Ramos (cell line): ENCODE data around the gene BTBD8.
"Not testable (repeated sequence)": the region's sequence is repeated elsewhere in the genome, so short reads cannot be mapped to it uniquely, and the experiment has no call there.

Experiments used
- in situ Hi-C: fragments of 300-500 bp; cut with MboI; formaldehyde crosslinking; loops from one replicate; pipeline ENCODE4 v1.14.3; 2022; ENCODE audit warnings: low sequenced_read_pairs; ENCODE audit not compliant: unreplicated experiment

BTBD8 gene

GRCh38 chr1:92080128-92080985 is at the start of gene BTBD8:
Gene BTBD8 (plus strand): TSS chr1:92080345. CDS start chr1:92080572, 227 bp downstream.
- in situ Hi-C loops: no loop called here

- in situ Hi-C loops: no loop called here
Measured at GRCh38 chr1:92030656-92031107, 49.5 kb upstream of the BTBD8 start.

GRCh38 chr1:92031281-92032110 is 48.6 kb upstream of the BTBD8 start:
- in situ Hi-C loops: no loop called here

- in situ Hi-C loops: no loop called here
Measured at GRCh38 chr1:92037400-92037799, 42.7 kb upstream of the BTBD8 start.

GRCh38 chr1:92038695-92039346 is 41.3 kb upstream of the BTBD8 start:
- in situ Hi-C loops: no loop called here

GRCh38 chr1:92040971-92041370 is 39.2 kb upstream of the BTBD8 start:
- in situ Hi-C loops: no loop called here

GRCh38 chr1:92043621-92044020 is 36.5 kb upstream of the BTBD8 start:
- in situ Hi-C loops: no loop called here

- in situ Hi-C loops: no loop called here
Measured at GRCh38 chr1:92045766-92046495, 34.2 kb upstream of the BTBD8 start.

GRCh38 chr1:92051948-92052347 is 28.2 kb upstream of the BTBD8 start:
- in situ Hi-C loops: no loop called here

GRCh38 chr1:92065042-92065441 is 15.1 kb upstream of the BTBD8 start:
- in situ Hi-C loops: no loop called here

GRCh38 chr1:92066321-92066720 is 13.8 kb upstream of the BTBD8 start:
- in situ Hi-C loops: no loop called here

- in situ Hi-C loops: no loop called here
Measured at GRCh38 chr1:92070892-92071291, 9.3 kb upstream of the BTBD8 start.

- in situ Hi-C loops: not testable (repeated sequence)
Measured at GRCh38 chr1:92074446-92074845, 5.7 kb upstream of the BTBD8 start.

GRCh38 chr1:92075311-92075710 is 4.8 kb upstream of the BTBD8 start, which contains the start of gene SETSIP:
Gene SETSIP (minus strand): TSS chr1:92075411. CDS start chr1:92075411, 0 bp downstream.
- in situ Hi-C loops: no loop called here

GRCh38 chr1:92076363-92076762 is 3.8 kb upstream of the BTBD8 start:
- in situ Hi-C loops: no loop called here

GRCh38 chr1:92078077-92078476 is 2.1 kb upstream of the BTBD8 start:
- in situ Hi-C loops: not testable (repeated sequence)

- in situ Hi-C loops: no loop called here
Measured at GRCh38 chr1:92079441-92079840, 704 bp upstream of the BTBD8 start.

- in situ Hi-C loops: no loop called here
Measured at GRCh38 chr1:92081031-92081430, 886 bp downstream of the BTBD8 start.

GRCh38 chr1:92084651-92085050 is 4.5 kb downstream of the BTBD8 start:
- in situ Hi-C loops: no loop called here

- in situ Hi-C loops: no loop called here
Measured at GRCh38 chr1:92085727-92086126, 5.6 kb downstream of the BTBD8 start.
